K562 (cell line): ENCODE measurements around the gene GATB.

ENCODE experiments used
- ARHGAP35 ChIP-seq: fragments of 450-650 bp; IDR thresholded peaks from 2 replicates; pipeline ENCODE4 v1.6.1; 2018; ENCODE audit not compliant: partially characterized antibody
- ERF ChIP-seq: fragments of 450-650 bp; formaldehyde crosslinking; IDR thresholded peaks from 2 replicates; pipeline ENCODE4 v1.4.0; 2020; ENCODE audit warnings: mild to moderate bottlenecking, mixed read lengths
- HDAC8 ChIP-seq: fragments of 450-650 bp; IDR thresholded peaks from 2 replicates; pipeline ENCODE4 v1.6.1; 2016; ENCODE audit warnings: mild to moderate bottlenecking, missing genetic modification characterization, moderate library complexity, missing compliant biosample characterization
- KHSRP ChIP-seq: fragments of 450-650 bp; IDR thresholded peaks from 2 replicates; pipeline ENCODE4 v1.6.1; 2017
- MXI1 ChIP-seq: IDR thresholded peaks from 2 replicates; pipeline ENCODE4 v1.6.1; 2011; ENCODE audit warnings: low read depth, mild to moderate bottlenecking, improper control_type of control experiment, low read length
- NFATC3 ChIP-seq: fragments of 450-650 bp; IDR thresholded peaks from 2 replicates; pipeline ENCODE4 v1.6.1; 2017; ENCODE audit warnings: mild to moderate bottlenecking
- SMARCB1 ChIP-seq: IDR thresholded peaks from 2 replicates; pipeline ENCODE4 v1.6.1; 2011; ENCODE audit warnings: improper control_type of control experiment, low read depth; ENCODE audit not compliant: insufficient read length
- THRAP3 ChIP-seq: fragments of 450-650 bp; IDR thresholded peaks from 2 replicates; pipeline ENCODE4 v1.6.1; 2016; ENCODE audit warnings: mild to moderate bottlenecking, inconsistent platforms, borderline replicate concordance
- ZNF134 ChIP-seq: fragments of 250-450 bp; sonication (Bioruptor Pico); conservative IDR thresholded peaks from 2 replicates; pipeline ENCODE4 v1.4.0; 2020
- ZNF444 ChIP-seq: fragments of 250-450 bp; sonication (Bioruptor Pico); IDR thresholded peaks from 2 replicates; pipeline ENCODE4 v1.4.0; 2020; ENCODE audit warnings: mild to moderate bottlenecking, moderate library complexity
- TF ChIP-seq, protein P1 (sequence below), 3 experiments: IDR thresholded peaks in 2 of 3; conservative IDR thresholded peaks in 1 of 3; 2 replicates each; pipeline ENCODE4 v1.5.1; 2011 to 2012; ENCODE audit warnings: low read length in 3 of 3, mild to moderate bottlenecking in 3 of 3, control low read depth in 2 of 3, improper control_type of control experiment in 1 of 3, inconsistent platforms in 1 of 3, low read depth in 1 of 3, mixed read lengths in 1 of 3, moderate library complexity in 1 of 3; ENCODE audit not compliant: insufficient read depth in 2 of 3
- TF ChIP-seq, protein P2 (sequence below), 3 experiments: fragments of 200-800 bp in 1 of 3; fragments of 250-450 bp in 1 of 3; fragments of 450-650 bp in 1 of 3; sonication (Bioruptor Pico) in 1 of 3; sonication (Bioruptor generic) in 1 of 3; formaldehyde crosslinking in 1 of 3; IDR thresholded peaks; 2 replicates each; pipeline versions ENCODE4 v1.6.1 to v1.8.0; 2016 to 2022; ENCODE audit warnings: mild to moderate bottlenecking in 2 of 3, missing genetic modification characterization in 2 of 3, missing compliant biosample characterization in 1 of 3, moderate library complexity in 1 of 3

DNA sequence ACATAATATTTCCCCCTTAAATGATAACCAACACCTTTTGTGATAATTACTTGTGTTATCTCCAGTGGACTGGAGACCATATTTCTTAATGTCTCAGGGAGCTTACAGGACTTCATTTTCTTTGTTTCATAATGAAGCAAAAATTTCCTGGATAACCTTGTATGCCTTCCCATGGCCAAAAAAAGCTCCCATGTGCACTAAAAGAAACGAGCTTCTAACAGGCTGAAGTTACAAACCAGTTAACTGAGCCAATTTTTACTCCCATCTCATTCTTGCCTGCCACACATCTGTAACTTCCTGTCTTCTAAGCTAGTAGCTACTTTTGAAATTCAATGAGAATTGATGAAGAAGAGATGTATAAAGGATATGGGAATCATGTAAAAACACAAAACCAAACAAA lies 32.8 kb downstream of the GATB start:
- TF ChIP-seq, protein P1, sequence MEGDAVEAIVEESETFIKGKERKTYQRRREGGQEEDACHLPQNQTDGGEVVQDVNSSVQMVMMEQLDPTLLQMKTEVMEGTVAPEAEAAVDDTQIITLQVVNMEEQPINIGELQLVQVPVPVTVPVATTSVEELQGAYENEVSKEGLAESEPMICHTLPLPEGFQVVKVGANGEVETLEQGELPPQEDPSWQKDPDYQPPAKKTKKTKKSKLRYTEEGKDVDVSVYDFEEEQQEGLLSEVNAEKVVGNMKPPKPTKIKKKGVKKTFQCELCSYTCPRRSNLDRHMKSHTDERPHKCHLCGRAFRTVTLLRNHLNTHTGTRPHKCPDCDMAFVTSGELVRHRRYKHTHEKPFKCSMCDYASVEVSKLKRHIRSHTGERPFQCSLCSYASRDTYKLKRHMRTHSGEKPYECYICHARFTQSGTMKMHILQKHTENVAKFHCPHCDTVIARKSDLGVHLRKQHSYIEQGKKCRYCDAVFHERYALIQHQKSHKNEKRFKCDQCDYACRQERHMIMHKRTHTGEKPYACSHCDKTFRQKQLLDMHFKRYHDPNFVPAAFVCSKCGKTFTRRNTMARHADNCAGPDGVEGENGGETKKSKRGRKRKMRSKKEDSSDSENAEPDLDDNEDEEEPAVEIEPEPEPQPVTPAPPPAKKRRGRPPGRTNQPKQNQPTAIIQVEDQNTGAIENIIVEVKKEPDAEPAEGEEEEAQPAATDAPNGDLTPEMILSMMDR (IDR thresholded peaks at IDR 0.05 in 2 of 3, conservative IDR thresholded peaks at IDR 0.05 in 1 of 3; ENCODE audit: insufficient read depth in 2 of 3, low read depth in 1 of 3, low read length in 3 of 3) = no peak
- TF ChIP-seq NFATC3 (no peak), ZNF134 (no peak), THRAP3 (no peak), ERF (CRISPR knock-in tag) (no peak), ZNF444 (CRISPR knock-in tag) (no peak), MXI1 (no peak), HDAC8 (no peak), ARHGAP35 (no peak), KHSRP (no peak), SMARCB1 (no peak)
- TF ChIP-seq, protein P2, sequence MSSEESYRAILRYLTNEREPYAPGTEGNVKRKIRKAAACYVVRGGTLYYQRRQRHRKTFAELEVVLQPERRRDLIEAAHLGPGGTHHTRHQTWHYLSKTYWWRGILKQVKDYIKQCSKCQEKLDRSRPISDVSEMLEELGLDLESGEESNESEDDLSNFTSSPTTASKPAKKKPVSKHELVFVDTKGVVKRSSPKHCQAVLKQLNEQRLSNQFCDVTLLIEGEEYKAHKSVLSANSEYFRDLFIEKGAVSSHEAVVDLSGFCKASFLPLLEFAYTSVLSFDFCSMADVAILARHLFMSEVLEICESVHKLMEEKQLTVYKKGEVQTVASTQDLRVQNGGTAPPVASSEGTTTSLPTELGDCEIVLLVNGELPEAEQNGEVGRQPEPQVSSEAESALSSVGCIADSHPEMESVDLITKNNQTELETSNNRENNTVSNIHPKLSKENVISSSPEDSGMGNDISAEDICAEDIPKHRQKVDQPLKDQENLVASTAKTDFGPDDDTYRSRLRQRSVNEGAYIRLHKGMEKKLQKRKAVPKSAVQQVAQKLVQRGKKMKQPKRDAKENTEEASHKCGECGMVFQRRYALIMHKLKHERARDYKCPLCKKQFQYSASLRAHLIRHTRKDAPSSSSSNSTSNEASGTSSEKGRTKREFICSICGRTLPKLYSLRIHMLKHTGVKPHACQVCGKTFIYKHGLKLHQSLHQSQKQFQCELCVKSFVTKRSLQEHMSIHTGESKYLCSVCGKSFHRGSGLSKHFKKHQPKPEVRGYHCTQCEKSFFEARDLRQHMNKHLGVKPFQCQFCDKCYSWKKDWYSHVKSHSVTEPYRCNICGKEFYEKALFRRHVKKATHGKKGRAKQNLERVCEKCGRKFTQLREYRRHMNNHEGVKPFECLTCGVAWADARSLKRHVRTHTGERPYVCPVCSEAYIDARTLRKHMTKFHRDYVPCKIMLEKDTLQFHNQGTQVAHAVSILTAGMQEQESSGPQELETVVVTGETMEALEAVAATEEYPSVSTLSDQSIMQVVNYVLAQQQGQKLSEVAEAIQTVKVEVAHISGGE (CRISPR knock-in tag; IDR thresholded peaks at IDR 0.05) = no peak
